Epithelial cell of umbilical artery (primary cell): ENCODE measurements around the gene PVR. TPM values are rescaled to one million over a fixed set of nuclear protein-coding genes. Genes with fewer than 3 reads are reported as not detected.

ENCODE experiments used
- total RNA-seq: library from RNA; depleted of rRNA; stranded (reverse); fragments of >200 nt; gene quantifications from 2 replicates; pipeline ENCODE4 v1.2.3, GENCODE V29; 2014

The PVR gene
- 138 and 147 TPM in 2 replicates for total RNA-seq

GRCh38 chr19:44643605-44644401, at the start of gene PVR:
PVR (plus strand) TSS chr19:44643910; CDS start chr19:44644097, 187 bp downstream.

GRCh38 chr19:44613295-44614178, 30.2 kb upstream of the PVR start, which contains the start of gene IGSF23:
IGSF23 (plus strand) TSS chr19:44613563; CDS start chr19:44613646, 83 bp downstream.

GRCh38 chr19:44671400-44671799, 27.7 kb downstream of the PVR start, which contains the start of gene CEACAM19:
CEACAM19 (plus strand) TSS chr19:44671482; CDS start chr19:44671932, 450 bp downstream.

GRCh38 chr19:44698492-44699201, 54.9 kb downstream of the PVR start, which contains the start of gene CEACAM16:
CEACAM16 (plus strand) TSS chr19:44699151; CDS start chr19:44701457, 2,306 bp downstream.

Other genes with a start within 250 kb of the PVR start
- 1.9 and 5.3 TPM in 2 replicates for gene ZNF285, start 242.3 kb upstream of the PVR start, total RNA-seq
- gene ZNF229, start 195.4 kb upstream of the PVR start, total RNA-seq: 6.8 and 12.6 TPM in 2 replicates
- 10.1 and 13.4 TPM in 2 replicates for gene ZNF180, start 143.4 kb upstream of the PVR start, total RNA-seq
- gene CEACAM20, start 114.2 kb upstream of the PVR start, total RNA-seq: not detected in 2 replicates
- gene IGSF23, start 30.3 kb upstream of the PVR start, total RNA-seq: not detected in 2 replicates
- gene CEACAM19, start 27.6 kb downstream of the PVR start, total RNA-seq: 0.30 and 0.32 TPM in 2 replicates
- not detected in 2 replicates for gene CEACAM16, start 55.2 kb downstream of the PVR start, total RNA-seq
- gene BCL3, start 104.8 kb downstream of the PVR start, total RNA-seq: 1.9 and 2.1 TPM in 2 replicates
- gene CBLC, start 134.0 kb downstream of the PVR start, total RNA-seq: 0.30 TPM in 1 of 2 replicates, not detected in the other
- gene BCAM, start 165.2 kb downstream of the PVR start, total RNA-seq: 10.0 and 19.8 TPM in 2 replicates
- 109 and 121 TPM in 2 replicates for gene NECTIN2, start 202.4 kb downstream of the PVR start, total RNA-seq
- gene TOMM40, start 247.3 kb downstream of the PVR start, total RNA-seq: 66.6 and 69.3 TPM in 2 replicates